Occipital lobe (tissue), 2 donors: Measurements from ENCODE around the gene DGAT2. TPM values are rescaled to one million over a fixed set of nuclear protein-coding genes. Genes with fewer than 3 reads are reported as not detected.
"Not testable (repeated sequence)": the region's sequence is repeated elsewhere in the genome, so short reads cannot be mapped to it uniquely, and the experiment has no call there.

Source experiments
- DNase-seq: peaks from one replicate; lab custom pipeline; 2025; lab: John Stamatoyannopoulos, UW
- total RNA-seq: library from RNA; depleted of rRNA; stranded (reverse); fragments of >200 nt; gene quantifications from one replicate; pipeline ENCODE4 v1.2.3, GENCODE V29; 2014

Gene DGAT2, protein sequence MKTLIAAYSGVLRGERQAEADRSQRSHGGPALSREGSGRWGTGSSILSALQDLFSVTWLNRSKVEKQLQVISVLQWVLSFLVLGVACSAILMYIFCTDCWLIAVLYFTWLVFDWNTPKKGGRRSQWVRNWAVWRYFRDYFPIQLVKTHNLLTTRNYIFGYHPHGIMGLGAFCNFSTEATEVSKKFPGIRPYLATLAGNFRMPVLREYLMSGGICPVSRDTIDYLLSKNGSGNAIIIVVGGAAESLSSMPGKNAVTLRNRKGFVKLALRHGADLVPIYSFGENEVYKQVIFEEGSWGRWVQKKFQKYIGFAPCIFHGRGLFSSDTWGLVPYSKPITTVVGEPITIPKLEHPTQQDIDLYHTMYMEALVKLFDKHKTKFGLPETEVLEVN
- total RNA-seq, result 4.4 TPM

DNA sequence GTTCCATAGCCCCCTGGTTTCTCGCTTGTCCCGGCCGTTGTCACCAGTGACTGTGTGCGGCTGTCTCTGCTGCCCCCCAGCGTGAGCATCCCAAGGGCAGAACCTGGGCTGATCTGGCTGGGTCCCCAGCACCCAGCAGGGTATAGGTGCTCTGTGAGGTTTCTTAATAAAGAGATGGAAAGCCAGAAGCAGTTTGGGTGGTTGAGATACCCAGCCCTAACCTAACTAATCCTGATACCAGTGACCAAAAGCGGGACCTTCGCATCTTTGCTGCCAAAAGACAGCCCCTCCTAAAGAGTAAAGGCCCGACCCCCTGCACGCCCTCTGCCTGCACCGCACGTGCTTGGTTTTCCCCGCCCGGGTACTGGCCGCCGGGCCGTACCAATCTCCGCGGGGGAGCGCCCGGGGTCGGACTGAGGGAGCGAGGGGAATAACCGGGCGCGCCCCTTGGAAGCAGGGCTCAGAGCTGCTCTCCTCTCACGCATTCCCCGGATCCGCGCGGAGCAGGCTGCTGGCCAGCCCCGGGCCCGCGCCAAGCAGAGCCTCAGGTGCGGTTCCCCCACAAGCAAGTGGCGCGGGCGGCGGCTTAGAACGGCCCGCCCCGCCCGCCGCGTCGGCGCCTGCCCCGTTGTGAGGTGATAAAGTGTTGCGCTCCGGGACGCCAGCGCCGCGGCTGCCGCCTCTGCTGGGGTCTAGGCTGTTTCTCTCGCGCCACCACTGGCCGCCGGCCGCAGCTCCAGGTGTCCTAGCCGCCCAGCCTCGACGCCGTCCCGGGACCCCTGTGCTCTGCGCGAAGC lies at the start of gene DGAT2:
DGAT2 (plus strand) TSS at position 667 of the 797 bp plus-strand sequence. CDS start 214 bp downstream, outside the sequence.
- peak; percentile 78 for DNase-seq

DNA sequence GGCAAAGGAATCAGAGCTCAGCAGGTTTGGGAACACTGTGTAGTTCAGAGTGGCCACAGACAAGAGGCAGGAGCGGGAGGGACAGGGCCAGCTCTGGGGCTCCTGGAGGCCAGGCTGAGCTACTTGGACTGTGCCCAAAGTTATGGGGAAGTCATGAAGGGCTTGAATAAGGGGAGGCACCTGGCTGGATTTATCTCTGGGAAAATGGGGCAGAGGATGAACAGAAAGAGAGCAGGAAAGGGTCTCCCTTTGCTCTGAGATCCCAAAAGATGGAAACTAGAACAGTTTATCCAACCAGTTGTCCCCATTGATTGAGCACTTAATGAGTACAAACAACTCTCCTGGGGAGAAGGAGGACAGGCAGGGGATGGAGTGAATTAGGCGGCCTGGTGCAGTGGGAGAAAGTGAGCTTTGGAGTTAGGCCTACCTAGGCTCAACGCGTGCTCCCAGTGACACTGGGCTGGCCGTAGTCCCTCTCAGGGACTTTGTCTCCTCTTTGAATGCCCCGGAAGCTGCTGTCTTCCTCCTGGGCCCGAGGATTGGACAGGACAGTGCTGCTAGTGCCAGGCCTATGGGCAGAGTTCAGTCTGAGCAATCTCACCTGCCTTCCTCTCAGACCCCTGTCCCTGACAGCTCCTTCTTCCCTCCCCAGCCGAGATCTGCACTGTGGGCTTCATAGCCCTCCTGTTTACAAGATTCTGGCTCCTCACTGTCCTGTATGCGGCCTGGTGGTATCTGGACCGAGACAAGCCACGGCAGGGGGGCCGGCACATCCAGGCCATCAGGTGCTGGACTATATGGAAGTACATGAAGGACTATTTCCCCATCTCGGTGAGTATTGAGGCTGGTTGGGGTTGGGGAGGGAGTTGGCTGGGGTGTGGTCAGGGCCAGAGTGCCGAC lies 49.0 kb upstream of the DGAT2 start:
- no peak for DNase-seq

DNA sequence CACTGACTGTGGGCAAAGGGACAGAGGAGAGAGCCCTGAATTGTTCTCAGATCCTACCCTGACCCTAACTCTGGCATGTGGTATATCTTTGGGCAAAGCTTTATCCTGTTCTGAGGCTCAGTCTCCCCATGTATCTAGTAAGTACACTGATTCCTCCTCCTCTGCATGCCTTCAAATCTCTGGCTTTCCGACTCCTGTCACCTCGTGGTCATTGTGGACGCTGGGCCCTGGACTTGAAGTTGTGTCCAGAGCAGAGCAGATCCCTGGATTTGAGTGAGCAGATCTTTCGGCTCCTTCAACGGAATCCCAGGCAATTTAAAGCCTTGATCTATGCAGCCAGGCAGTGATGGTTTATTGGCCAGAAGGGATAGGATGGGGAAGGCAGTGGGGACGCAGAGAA lies 47.9 kb upstream of the DGAT2 start:
- no peak for DNase-seq

DNA sequence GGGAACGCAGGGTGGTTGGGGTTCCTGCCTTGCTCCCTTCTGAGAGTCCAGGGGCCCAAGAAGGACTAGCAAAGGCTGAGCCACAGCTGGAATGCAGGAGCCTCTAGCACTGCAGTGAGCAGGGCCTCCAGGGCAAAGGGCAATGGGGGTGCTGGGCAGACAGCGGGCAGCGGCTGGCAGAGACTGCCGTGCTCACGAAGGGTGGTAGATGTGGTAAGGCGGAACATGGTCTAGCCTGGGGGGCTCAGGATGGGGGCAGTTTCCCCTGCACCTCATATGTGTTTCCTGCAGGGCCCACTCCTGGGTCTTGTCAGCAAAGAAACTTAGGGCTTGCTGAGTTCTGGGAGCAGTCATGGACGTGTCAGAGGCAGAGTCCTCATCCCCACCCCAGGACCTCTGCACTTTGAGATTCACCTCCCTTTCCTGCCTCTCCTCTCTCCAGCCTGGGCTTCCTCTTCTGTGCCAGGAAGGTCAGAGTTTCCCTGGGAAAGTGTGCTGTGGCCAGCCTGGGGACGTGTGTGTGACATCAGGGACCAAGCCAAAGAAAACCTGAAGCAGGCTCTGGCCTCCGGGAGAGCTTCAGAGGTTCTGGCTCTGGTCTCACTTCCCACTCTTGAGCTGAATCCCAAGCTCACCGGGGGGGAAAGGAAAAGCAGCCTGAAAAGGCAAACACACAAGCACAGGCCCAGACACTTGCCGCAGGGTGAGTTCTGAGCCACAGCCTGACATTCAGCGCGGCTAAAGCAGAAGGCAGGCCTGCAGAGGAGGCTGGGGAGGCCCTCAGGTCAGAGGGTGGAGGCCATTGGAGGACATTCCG lies 46.5 kb upstream of the DGAT2 start:
- DNase-seq, result no peak

DNA sequence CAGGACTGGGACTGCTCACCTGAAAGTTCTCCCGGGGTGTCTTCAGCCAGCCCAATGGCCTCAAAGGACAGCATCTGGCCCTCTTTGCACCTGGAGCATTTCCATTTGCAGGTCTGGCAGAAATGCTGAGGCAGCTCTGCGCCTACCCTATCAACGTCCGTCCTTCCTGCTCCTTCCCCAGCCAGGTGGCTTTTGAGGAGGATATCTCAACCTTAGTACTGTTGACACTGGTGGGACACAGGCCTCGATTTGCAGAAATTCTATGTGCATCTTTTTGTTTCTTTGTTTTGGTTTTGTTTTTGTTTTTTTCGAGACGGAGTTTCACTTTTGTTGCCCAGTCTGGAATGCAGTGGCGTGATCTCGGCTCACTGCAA lies 45.9 kb upstream of the DGAT2 start:
- no peak for DNase-seq

DNA sequence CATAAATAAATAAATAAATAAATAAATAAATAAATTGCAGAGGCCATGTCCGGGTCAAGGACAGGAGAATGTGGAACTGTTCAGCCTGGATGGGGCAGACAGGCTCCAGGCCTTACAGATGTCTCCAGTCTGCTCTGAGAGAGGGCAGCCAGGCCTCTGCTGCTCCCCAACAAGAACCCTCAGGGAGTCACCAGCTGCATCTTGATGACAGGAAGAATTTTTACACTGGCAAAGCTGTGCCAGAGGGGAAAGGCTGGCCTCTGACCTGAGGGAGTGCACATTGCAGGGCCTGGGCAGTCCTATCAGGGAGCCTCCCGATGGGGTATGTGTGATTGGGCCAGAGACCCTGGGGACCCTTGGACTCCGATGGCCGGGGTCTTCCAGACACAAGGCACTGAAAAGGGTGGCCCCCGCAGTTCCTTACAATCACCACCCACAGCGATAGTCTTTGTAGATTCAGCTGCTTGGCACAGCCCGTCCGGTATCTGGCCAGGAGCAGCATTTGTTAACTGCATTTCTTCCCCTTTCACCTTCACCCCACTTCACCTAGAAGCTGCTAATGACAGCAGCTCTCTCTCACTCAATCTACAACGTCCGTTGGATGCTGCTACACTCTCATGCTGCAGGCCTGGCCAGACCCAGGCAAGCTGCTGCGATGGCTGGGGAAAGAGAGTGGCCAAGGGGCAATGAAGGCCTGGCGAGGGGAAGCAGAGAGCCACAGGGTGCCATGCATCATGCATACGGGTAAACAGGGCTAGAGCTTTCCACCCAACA lies 42.8 kb upstream of the DGAT2 start:
- DNase-seq, result no peak

DNA sequence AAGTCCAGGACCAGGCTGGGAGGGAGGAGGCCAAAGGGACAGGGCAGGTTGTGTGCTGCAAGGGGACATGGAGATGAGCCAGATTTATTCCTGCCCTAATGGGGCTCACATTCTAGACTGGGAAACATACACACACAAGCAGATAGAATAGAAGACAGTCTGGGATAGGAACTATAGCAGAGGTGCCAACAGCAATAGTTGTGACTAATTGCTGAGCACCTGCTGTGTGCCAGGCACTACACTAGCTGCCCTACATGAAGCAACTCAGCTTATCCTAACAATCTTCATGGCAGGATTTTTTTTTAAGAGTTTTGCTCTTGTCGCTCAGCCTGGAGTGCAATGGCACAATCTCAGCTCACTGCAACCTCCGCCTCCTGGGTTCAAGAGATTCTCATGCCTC lies 39.6 kb upstream of the DGAT2 start:
- DNase-seq, result no peak

DNA sequence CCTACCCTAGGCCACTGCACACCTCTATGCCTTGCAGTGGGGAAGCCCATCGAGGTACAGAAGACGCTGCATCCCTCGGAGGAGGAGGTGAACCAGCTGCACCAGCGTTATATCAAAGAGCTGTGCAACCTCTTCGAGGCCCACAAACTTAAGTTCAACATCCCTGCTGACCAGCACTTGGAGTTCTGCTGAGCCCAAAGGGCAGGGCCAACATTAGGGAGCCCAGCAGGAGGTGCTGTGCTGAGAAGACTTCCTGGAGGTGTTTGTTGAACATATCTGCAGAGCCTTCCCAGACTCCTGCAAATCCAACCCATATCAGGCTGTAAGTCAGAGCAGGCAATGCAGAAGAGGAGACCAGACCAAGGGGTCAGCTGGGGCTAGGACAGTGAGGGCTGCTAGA lies 37.5 kb upstream of the DGAT2 start:
- no peak for DNase-seq

DNA sequence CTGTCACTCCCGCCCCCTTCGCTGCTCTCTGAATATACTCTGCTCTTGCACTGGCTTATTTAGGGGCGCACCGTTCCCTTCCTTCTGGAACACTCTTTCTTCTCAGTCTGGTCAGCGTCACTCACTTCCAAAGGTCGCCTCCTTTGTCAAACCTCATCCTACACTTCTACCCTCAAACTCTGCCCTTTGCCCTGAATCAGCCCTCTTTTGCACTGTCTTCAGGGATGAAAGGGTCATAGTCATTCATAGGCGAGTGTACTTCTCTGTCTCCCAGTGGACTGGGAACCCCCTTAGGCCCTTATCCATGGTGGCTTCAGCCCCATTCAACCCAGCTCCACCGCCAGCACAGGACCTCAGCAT lies 35.5 kb upstream of the DGAT2 start:
- DNase-seq, result no peak

DNA sequence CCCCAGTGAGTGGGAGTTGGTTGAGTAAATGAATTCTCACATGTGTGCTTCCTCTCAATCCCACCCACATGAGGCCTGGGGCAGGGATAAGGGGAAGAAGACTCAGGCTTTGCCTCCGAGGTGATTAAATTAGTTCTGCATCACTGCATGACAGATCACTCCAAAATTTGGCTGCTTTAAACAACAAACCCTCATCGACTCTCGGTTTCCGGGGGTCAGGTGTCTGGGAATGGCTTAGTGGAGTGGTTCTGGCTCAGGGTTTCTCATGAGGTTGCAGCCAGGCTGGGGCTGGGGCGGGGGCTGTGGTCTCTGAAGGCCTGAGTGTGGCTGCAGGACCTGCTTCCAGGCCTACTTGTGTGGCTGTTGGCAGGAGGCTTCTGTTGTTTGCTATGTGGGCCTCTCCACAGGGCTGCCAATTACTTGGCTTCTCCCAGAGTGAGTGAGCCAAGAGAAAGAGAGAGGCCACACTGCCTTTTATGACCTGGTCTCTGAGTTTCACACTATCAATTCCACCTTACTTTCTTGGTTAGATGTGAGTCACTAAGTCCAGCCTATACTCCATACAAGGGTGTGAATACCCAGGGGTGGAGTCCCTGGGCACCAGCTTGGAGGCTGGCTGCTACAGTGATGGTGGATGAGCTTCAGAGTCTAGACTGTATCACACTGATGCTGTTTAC lies 35.0 kb upstream of the DGAT2 start:
- no peak for DNase-seq

DNA sequence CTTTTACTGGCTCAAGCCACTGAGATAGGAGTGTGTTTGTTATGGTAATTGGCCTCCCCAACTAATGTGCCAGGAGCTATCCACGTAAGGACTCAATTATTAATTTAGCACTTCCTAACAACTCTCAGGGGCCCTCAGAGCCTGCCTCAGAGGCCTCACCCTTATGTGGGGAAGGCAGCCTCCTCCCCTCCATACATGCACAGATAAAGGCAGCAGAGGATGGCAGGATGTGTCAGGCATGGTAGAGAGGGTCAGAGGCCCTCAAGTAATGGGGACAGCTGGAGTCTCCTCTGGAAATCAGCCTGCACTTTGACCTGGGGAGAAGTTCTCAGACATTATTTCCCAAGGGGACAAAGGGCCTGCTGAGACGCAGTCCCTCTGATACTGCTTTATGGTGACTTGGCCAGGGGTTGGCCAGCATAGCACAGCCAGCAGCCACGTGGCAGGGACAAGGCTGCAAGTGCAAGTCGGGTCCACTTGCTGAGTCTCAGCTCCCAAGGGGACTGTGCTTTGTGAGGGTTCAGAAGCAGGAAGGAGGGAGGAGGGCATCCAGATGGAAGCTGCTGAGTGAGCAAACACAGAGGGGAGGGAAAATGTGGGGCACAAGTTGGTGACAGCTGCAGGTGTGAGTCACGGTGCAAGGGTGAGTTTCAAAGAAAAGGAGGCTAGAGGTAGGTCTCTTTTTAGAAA lies 33.9 kb upstream of the DGAT2 start:
- DNase-seq, result no peak

DNA sequence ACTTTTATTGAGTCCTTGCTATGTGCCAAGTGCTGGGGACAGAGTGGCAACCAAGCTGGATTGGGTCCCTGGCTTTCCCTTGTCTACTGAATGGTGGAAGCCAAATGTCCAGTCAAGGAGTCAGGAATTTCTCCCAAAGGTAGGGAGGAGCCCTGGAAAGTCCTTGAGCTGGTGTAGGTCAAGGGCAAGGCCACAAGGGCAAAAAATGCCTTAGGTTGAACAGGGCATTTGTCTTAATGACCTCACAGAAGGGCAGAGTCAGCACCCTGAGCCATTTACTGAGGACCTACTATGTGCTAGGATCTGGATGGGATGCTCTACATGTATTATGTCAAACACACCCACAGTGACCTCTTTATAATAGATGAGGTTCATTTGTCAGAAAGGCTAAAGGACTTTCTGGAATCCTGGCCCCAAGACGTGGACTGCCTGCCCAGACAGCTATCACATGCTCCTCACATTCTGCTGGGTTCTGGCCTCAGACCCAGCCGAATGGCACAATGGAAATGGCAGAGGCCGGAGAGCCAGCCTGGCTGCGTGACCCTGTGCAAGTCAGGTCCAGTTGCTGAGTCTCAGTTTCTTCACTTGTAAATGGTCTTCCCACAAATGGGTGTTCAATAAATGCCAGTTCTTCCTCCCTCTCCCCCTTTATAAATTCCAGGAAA lies 33.3 kb upstream of the DGAT2 start:
- DNase-seq, result no peak

DNA sequence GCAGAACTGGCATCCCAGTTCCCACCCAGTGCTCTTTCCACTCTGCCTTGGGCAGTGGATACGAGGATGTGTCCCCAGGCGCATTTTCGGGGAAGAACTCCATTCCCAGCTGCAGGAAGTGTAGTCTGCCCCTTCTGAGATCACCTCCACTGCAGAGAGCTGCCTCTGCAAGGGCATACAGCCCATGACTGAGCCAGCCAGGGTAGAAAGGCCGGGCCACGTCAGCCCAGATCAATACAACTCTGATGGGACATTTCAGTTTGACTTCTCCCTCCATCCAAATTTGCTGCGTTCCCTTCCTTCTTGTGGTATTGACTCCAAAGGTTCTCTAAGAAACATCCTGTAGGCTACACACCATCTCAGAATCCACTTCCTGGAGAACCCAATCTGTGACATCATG lies 31.3 kb upstream of the DGAT2 start:
- no peak for DNase-seq

DNA sequence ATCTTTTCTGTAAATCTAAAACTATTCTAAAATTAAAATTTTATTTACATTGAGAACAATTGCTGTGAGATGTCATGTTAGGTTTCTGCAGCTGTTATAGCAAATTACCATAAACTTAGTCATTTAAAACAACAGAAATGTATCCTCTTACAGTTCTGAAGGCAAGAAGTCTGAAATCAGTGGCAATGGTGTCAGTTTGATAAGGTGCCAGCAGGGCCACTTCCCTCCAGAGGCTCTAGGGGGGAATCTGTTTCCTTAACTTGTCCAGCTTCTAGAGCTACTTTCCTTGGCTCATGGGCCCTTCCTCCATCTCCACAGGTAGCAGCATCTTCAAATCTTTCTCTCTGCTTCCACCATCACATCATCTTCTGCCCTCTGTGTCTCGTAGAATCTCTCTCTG lies 27.9 kb upstream of the DGAT2 start:
- no peak for DNase-seq

DNA sequence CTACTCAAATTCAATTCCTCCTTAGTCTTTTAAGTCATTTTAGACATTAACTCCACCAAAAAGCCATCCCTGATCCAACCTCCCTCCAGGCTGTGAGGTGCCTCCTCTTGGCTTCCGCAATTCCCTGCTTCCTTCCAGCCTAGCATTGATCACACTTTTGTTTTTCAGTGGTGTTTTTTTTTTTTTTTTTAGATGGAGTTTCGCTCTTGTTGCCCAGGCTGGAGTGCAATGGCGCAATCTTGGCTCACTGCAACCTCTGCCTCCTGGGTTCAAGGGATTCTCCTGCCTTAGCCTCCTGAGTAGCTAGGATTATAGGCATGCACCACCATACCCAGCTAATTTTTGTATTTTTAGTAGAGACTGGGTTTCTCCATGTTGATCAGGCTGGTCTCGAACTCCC lies 25.4 kb upstream of the DGAT2 start:
- DNase-seq, result not testable (repeated sequence)

DNA sequence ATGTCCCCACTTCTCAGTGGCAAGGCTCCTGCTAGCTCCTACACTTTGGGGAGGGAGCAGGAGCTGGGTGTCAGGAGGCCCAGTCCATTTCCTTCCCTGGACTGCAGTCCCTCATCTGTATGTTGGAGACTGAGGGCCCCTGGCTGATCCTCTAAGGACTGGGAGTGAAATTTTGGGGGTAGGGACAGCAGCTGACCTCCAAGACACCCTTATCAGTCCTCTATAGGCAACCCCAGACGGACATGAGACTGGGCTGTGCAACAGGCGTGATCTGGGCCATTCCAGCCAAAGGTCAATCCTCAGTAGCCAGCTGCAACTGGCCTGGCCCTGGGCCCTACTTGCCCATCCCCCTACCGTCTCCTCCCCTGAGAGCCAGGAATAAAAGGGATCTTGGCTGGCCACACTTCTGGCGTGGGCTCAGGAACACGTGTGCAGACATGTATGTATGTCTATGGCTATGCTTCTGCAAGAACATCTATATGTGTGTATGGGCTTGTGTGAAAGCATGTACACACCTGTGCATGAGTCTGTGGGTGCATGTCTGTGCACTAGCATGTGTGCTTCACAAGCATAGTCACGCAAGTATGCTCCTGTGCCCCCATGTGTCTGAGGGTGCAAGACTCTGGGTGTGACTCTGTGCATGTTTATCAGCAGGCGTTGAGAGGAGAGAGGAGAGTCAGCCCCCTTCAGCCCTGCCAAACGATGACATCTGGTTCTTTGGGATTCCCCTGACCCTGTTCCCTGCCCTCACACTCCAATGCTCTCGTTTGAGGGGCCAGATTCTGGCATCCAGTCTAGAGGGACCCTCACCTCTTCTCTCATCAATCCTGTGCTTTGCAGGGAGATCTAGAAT lies 24.6 kb upstream of the DGAT2 start:
- no peak for DNase-seq

DNA sequence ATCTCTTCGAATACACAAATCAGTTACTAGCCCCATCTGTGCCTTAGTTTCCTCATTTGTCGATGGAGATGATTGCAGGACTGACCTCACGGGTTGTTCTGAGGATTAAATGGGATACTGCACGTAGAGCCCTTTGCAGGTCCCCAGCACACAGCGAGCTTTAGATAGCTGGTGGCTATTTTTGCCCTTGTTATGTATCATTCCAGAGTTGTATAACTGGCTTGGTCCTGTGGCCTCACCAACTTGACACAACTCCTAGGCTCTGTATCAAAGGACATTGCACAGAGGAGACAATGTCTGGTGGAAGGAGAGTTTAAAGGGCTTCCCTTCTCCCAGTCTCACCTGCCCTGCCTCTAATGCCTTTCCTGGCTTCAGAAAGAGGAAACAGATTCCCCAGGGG lies 22.8 kb upstream of the DGAT2 start:
- DNase-seq, result no peak
